Ishikawa (cell line): ENCODE data around the gene IGSF22.

Experiments
- CEBPB ChIP-seq: IDR thresholded peaks from 2 replicates; pipeline ENCODE4 v1.6.1; 2012
- EP300 ChIP-seq: IDR thresholded peaks from 2 replicates; pipeline ENCODE4 v1.6.1; 2012; ENCODE audit warnings: borderline replicate concordance
- FOXM1 ChIP-seq: IDR thresholded peaks from 2 replicates; pipeline ENCODE4 v1.6.1; 2012; ENCODE audit warnings: low read depth, borderline replicate concordance
- RAD21 ChIP-seq: IDR thresholded peaks from 2 replicates; pipeline ENCODE4 v1.6.1; 2012; ENCODE audit warnings: low read depth
- TAF1 ChIP-seq: IDR thresholded peaks from 2 replicates; pipeline ENCODE4 v1.6.1; 2012; ENCODE audit warnings: low read depth, mild to moderate bottlenecking
- YY1 ChIP-seq: IDR thresholded peaks from 2 replicates; pipeline ENCODE4 v1.6.1; 2012; ENCODE audit warnings: low read depth
- TF ChIP-seq, protein P1 (sequence below): IDR thresholded peaks from 2 replicates; pipeline ENCODE4 v1.6.1; 2012
- TF ChIP-seq, protein P2 (sequence below): IDR thresholded peaks from 2 replicates; pipeline ENCODE4 v1.6.1; 2012; ENCODE audit warnings: low read depth, mild to moderate bottlenecking
- TF ChIP-seq, protein P3 (sequence below): IDR thresholded peaks from 2 replicates; pipeline ENCODE4 v1.6.1; 2012

DNA sequence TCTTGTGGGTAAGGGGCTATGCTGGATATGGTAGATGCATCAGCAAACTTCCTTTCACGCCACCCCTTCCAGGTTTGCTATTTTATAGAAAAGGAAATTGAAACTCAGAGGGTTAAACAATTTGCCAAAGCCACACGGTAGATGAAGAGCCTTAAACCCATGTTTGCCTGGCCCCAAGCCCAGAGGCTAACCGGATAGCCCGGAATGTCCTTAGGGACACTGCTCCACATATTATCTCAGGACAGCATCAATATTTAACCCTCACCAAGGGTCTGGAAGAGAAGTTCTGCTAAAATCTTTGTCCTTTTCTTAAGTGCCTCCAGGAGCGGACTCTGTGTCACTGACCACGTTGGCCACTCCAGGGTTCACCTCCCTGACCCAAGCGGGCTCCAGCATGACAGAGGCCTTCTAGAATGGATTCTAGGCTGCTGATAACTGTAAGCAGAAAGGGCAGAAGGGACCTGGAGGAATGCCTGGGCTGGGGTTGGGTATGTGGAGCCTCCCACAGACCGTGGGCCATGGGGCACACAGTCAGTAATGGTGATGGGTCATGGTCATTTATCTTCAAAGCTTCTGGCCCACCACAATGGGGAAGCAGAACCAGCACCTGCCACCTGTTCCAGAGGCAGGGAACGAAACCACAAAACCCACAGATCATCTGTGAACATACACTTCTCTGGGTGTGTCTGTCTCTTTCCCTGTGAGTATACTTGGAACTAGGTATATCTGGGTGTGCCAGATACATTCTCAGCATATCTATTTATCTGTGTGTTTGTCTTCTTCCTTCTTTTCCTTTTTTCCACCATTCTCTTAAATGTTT lies 32.8 kb downstream of the IGSF22 start:
- TF ChIP-seq, protein P1, sequence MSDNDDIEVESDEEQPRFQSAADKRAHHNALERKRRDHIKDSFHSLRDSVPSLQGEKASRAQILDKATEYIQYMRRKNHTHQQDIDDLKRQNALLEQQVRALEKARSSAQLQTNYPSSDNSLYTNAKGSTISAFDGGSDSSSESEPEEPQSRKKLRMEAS, result no peak
- TF ChIP-seq, protein P2, sequence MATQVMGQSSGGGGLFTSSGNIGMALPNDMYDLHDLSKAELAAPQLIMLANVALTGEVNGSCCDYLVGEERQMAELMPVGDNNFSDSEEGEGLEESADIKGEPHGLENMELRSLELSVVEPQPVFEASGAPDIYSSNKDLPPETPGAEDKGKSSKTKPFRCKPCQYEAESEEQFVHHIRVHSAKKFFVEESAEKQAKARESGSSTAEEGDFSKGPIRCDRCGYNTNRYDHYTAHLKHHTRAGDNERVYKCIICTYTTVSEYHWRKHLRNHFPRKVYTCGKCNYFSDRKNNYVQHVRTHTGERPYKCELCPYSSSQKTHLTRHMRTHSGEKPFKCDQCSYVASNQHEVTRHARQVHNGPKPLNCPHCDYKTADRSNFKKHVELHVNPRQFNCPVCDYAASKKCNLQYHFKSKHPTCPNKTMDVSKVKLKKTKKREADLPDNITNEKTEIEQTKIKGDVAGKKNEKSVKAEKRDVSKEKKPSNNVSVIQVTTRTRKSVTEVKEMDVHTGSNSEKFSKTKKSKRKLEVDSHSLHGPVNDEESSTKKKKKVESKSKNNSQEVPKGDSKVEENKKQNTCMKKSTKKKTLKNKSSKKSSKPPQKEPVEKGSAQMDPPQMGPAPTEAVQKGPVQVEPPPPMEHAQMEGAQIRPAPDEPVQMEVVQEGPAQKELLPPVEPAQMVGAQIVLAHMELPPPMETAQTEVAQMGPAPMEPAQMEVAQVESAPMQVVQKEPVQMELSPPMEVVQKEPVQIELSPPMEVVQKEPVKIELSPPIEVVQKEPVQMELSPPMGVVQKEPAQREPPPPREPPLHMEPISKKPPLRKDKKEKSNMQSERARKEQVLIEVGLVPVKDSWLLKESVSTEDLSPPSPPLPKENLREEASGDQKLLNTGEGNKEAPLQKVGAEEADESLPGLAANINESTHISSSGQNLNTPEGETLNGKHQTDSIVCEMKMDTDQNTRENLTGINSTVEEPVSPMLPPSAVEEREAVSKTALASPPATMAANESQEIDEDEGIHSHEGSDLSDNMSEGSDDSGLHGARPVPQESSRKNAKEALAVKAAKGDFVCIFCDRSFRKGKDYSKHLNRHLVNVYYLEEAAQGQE, result no peak
- TF ChIP-seq EP300 (no peak), TAF1 (no peak), CEBPB (no peak), YY1 (no peak), RAD21 (no peak), FOXM1 (no peak)
- TF ChIP-seq, protein P3, sequence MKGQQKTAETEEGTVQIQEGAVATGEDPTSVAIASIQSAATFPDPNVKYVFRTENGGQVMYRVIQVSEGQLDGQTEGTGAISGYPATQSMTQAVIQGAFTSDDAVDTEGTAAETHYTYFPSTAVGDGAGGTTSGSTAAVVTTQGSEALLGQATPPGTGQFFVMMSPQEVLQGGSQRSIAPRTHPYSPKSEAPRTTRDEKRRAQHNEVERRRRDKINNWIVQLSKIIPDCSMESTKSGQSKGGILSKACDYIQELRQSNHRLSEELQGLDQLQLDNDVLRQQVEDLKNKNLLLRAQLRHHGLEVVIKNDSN, result no peak
